ENCODE measurements around the gene ZNF628.

GRCh38 chr19:55464662-55465054, 11.8 kb upstream of the ZNF628 start, which contains the start of gene C19orf85:
- TF ChIP-seq CTCF (IDR thresholded peaks at IDR 0.05) = no peak
- TF ChIP-seq POLR2A (IDR thresholded peaks at IDR 0.05) = no peak

All from ovary (tissue), 3 donors.